ENCODE data around the gene ZNF536.
"Not testable (repeated sequence)": the region's sequence is repeated elsewhere in the genome, so short reads cannot be mapped to it uniquely, and the experiment has no call there.

ZNF536 gene

GRCh38 chr19:30341611-30342201 lies 30.5 kb upstream of the ZNF536 start:
- FAIRE-seq (no peak), DNase-seq (ENCODE audit: insufficient read length, low spot score) (no peak)
- TF ChIP-seq, protein P1, sequence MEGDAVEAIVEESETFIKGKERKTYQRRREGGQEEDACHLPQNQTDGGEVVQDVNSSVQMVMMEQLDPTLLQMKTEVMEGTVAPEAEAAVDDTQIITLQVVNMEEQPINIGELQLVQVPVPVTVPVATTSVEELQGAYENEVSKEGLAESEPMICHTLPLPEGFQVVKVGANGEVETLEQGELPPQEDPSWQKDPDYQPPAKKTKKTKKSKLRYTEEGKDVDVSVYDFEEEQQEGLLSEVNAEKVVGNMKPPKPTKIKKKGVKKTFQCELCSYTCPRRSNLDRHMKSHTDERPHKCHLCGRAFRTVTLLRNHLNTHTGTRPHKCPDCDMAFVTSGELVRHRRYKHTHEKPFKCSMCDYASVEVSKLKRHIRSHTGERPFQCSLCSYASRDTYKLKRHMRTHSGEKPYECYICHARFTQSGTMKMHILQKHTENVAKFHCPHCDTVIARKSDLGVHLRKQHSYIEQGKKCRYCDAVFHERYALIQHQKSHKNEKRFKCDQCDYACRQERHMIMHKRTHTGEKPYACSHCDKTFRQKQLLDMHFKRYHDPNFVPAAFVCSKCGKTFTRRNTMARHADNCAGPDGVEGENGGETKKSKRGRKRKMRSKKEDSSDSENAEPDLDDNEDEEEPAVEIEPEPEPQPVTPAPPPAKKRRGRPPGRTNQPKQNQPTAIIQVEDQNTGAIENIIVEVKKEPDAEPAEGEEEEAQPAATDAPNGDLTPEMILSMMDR (IDR thresholded peaks at IDR 0.05; ENCODE audit: insufficient read depth, missing control alignments): no peak

DNA sequence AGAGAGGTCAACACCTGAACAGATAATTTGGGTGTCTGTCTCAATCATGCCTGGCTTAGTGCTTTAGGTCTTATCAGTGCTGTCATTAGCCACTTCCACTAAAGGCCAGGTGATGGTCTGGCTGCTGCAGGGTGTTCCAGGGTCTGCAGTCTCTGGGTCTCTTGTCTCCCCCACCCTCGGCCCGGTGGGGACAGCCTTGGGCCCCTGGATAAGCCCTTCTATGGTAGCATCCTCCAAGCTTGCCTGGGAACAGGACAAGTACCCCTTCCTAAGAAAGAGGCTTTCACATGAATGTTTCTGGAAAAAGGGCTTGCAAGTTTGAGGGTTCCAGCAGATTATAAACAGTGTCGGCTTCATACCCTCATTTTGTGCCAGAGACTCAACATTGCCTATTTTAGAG lies 29.3 kb upstream of the ZNF536 start:
- TF ChIP-seq, protein P1 (IDR thresholded peaks at IDR 0.05; ENCODE audit: insufficient read depth, missing control alignments): no peak
- no peak for FAIRE-seq
- no peak for DNase-seq (ENCODE audit: insufficient read length, low spot score)

GRCh38 chr19:30344446-30345425 lies 27.4 kb upstream of the ZNF536 start:
- FAIRE-seq (no peak), DNase-seq (ENCODE audit: insufficient read length, low spot score) (no peak)
- TF ChIP-seq, protein P1 (IDR thresholded peaks at IDR 0.05; ENCODE audit: insufficient read depth, missing control alignments): no peak

DNA sequence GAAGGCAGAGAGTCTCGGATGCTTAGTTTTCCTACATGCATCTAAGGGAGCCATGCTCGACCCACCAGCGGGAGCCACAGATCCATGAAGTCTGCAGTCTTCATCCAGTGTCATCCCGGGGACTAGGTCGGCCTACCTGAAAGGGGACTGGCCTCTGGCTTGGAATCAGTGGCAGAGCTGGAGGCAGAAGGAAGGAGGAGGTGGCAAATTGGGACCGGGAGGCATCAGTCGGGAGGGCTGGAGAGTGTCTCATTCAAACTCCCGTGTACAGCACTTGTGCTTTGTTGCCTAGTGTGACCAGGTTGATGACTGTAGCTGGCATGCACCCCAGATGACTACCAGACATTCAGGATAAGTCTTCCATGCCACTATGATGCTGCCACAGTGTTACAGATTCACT lies 26.5 kb upstream of the ZNF536 start:
- FAIRE-seq (no peak), DNase-seq (ENCODE audit: insufficient read length, low spot score) (no peak)
- TF ChIP-seq, protein P1 (IDR thresholded peaks at IDR 0.05; ENCODE audit: insufficient read depth, missing control alignments): no peak

GRCh38 chr19:30346468-30346867 lies 25.7 kb upstream of the ZNF536 start:
- not testable (repeated sequence) for DNase-seq (ENCODE audit: insufficient read length, low spot score); FAIRE-seq

GRCh38 chr19:30349131-30349730 lies 23.0 kb upstream of the ZNF536 start:
- no peak for FAIRE-seq

More at GRCh38 chr19:30349131-30349730, 23.0 kb upstream of the ZNF536 start:
- DNase-seq (ENCODE audit: insufficient read length, low spot score): no peak
- TF ChIP-seq, protein P1 (IDR thresholded peaks at IDR 0.05; ENCODE audit: insufficient read depth, missing control alignments): no peak

All from D721Med (cell line).